K562 (cell line): Measurements from ENCODE around the gene NR2F1. TPM values are rescaled to one million over a fixed set of nuclear protein-coding genes. Genes with fewer than 3 reads are reported as not detected.

Experiments used
- ATAC-seq: fragments of 200-7000 bp; cut with Tn5 transposase; 3 replicates; pipeline ENCODE4 v1.9.1; 2020; ENCODE audit warnings: moderate library complexity
- BruUV-seq: library from RNA; stranded (reverse); fragments of 400-500 nt; replicated peaks from 2 replicates; lab custom pipeline; 2021; lab: Mats Ljungman, UMichigan
- CTCF ChIA-PET: fragments of 300-600 bp; formaldehyde crosslinking; extraction: SDS; loops from one replicate; lab custom pipeline; 2021; ENCODE audit warnings: low intra/inter-chr PET ratio; lab: Yijun Ruan, JAX
- POLR2A ChIA-PET: fragments of 300-600, 350-650 bp; sonication (Branson Sonifier 250); formaldehyde crosslinking; extraction: SDS; loops from one replicate; lab custom pipeline; 2021; ENCODE audit warnings: antibody characterized with exemption, inconsistent platforms; lab: Yijun Ruan, JAX
- DNase-seq, 4 experiments: peaks; one replicate each; pipeline versions ENCODE4 v3.0.0 to v3.0.0-alpha.2; 2011 to 2018; ENCODE audit warnings: low spot score in 3 of 4, mixed read lengths in 3 of 4; ENCODE audit errors: extremely low read depth in 1 of 4
- FAIRE-seq: peaks from 2 replicates; lab custom pipeline; 2011; peaks lifted over from hg19 to GRCh38; lab: Jason Lieb, UNC
- H2AFZ ChIP-seq: 2 replicates; pipeline ENCODE4 v1.6.0; 2011; ENCODE audit warnings: low read depth, low read length, control low read depth, inconsistent platforms
- H3K27ac ChIP-seq: fragments of 200-600 bp; 3 replicates; pipeline ENCODE4 v1.8.0; 2011; ENCODE audit warnings: low read depth, mild to moderate bottlenecking, control low read depth, inconsistent platforms, low read length, moderate library complexity, mixed read lengths; ENCODE audit errors: extremely low read depth
- H3K27me3 ChIP-seq, 2 experiments: fragments of 300-600 bp in 1 of 2; 2 replicates in 1 of 2; 3 replicates in 1 of 2; pipeline versions ENCODE4 v1.6.0 to v1.8.0; 2011; ENCODE audit warnings: inconsistent platforms in 2 of 2, low read length in 2 of 2, mild to moderate bottlenecking in 1 of 2, mixed read lengths in 1 of 2, moderate library complexity in 1 of 2; ENCODE audit not compliant: control insufficient read depth in 2 of 2, insufficient read depth in 2 of 2
- H3K36me3 ChIP-seq: fragments of 300-600 bp; 3 replicates; pipeline ENCODE4 v1.8.0; 2011; ENCODE audit warnings: mild to moderate bottlenecking, low read length, inconsistent platforms; ENCODE audit not compliant: control insufficient read depth, insufficient read depth
- H3K4me1 ChIP-seq, 2 experiments: fragments of 200-600 bp in 1 of 2; replicated peaks in 1 of 2; 2 replicates in 1 of 2; 3 replicates in 1 of 2; pipeline versions ENCODE4 v1.5.1 to v1.8.0; 2011; ENCODE audit warnings: inconsistent platforms in 2 of 2, low read length in 2 of 2, mild to moderate bottlenecking in 1 of 2, mixed read lengths in 1 of 2, moderate library complexity in 1 of 2; ENCODE audit not compliant: control insufficient read depth in 2 of 2, insufficient read depth in 2 of 2
- H3K4me2 ChIP-seq: 2 replicates; pipeline ENCODE4 v1.6.1; 2011; ENCODE audit warnings: low read length, control low read depth, inconsistent platforms, mixed read lengths; ENCODE audit not compliant: insufficient read depth
- H3K4me3 ChIP-seq: fragments of 200-600 bp; sonication (generic), shearing (Covaris generic); 2 replicates; pipeline ENCODE4 v1.5.1; 2016; ENCODE audit warnings: control low read depth, inconsistent platforms
- H3K79me2 ChIP-seq: fragments of 200-600 bp; 3 replicates; pipeline ENCODE4 v1.8.0; 2011; ENCODE audit warnings: low read length, inconsistent platforms; ENCODE audit not compliant: control insufficient read depth, insufficient read depth
- H3K9ac ChIP-seq, 2 experiments: 2 replicates each; pipeline versions ENCODE4 v1.6.0 to v1.6.1; 2011; ENCODE audit warnings: low read depth in 2 of 2, low read length in 2 of 2, control low read depth in 1 of 2, inconsistent platforms in 1 of 2, mild to moderate bottlenecking in 1 of 2, mixed read lengths in 1 of 2; ENCODE audit not compliant: insufficient read depth in 1 of 2
- H3K9me1 ChIP-seq: one replicate; pipeline ENCODE4 v1.6.0; 2011; ENCODE audit warnings: inconsistent platforms, mild to moderate bottlenecking, low read length, moderate library complexity; ENCODE audit not compliant: control insufficient read depth, insufficient read depth
- H3K9me3 ChIP-seq: replicated peaks from 2 replicates; pipeline ENCODE4 v1.5.1; 2011; ENCODE audit warnings: low read depth, low read length, inconsistent platforms; ENCODE audit not compliant: control insufficient read depth, insufficient read depth
- H4K20me1 ChIP-seq: replicated peaks from 2 replicates; pipeline ENCODE4 v1.6.1; 2011; ENCODE audit warnings: low read length, inconsistent platforms, mixed read lengths; ENCODE audit not compliant: control insufficient read depth, insufficient read depth
- ASH1L ChIP-seq: fragments of 450-650 bp; IDR thresholded peaks from 2 replicates; pipeline ENCODE4 v1.6.1; 2018; ENCODE audit warnings: borderline replicate concordance, mild to moderate bottlenecking, low read depth; ENCODE audit not compliant: partially characterized antibody
- ATF6 ChIP-seq: sonication (generic); formaldehyde crosslinking; IDR thresholded peaks from 2 replicates; pipeline ENCODE4 v1.4.0; 2020; ENCODE audit warnings: mild to moderate bottlenecking, missing genetic modification reagents
- EZH2 ChIP-seq: IDR thresholded peaks from 2 replicates; pipeline ENCODE4 v1.6.1; 2012; ENCODE audit warnings: low read depth, mild to moderate bottlenecking, inconsistent platforms, low read length, borderline replicate concordance
- FOS ChIP-seq: IDR thresholded peaks from 3 replicates; pipeline ENCODE4 v1.6.1; 2011; ENCODE audit not compliant: insufficient read length; ENCODE audit errors: extremely low read depth
- HDAC1 ChIP-seq, 2 experiments: fragments of 450-650 bp; IDR thresholded peaks; 2 replicates each; pipeline ENCODE4 v1.6.1; 2016 to 2017; ENCODE audit warnings: inconsistent platforms in 1 of 2, mild to moderate bottlenecking in 1 of 2, moderate library complexity in 1 of 2
- NCOA2 ChIP-seq, 2 experiments: fragments of 450-650 bp; IDR thresholded peaks; 2 replicates each; pipeline ENCODE4 v1.6.1; 2018; ENCODE audit warnings: mild to moderate bottlenecking in 2 of 2, moderate library complexity in 1 of 2; ENCODE audit not compliant: partially characterized antibody in 2 of 2
- RBM14 ChIP-seq: fragments of 200-400 bp; formaldehyde crosslinking; IDR thresholded peaks from 2 replicates; pipeline ENCODE4 v1.6.1; 2018; ENCODE audit warnings: low read depth, mild to moderate bottlenecking, low read length, moderate library complexity, borderline replicate concordance; ENCODE audit not compliant: insufficient read depth
- SMAD4 ChIP-seq: fragments of 250-450 bp; sonication (Bioruptor Pico); conservative IDR thresholded peaks from 2 replicates; pipeline ENCODE4 v1.8.0; 2021; ENCODE audit warnings: inconsistent platforms, mild to moderate bottlenecking, moderate library complexity
- USF1 ChIP-seq: sonication (generic); formaldehyde crosslinking; IDR thresholded peaks from 2 replicates; pipeline ENCODE4 v1.9.0; 2022; ENCODE audit warnings: mild to moderate bottlenecking, missing genetic modification reagents
- ZFP1 ChIP-seq: fragments of 450-650 bp; formaldehyde crosslinking; IDR thresholded peaks from 2 replicates; pipeline ENCODE4 v1.4.0; 2020; ENCODE audit warnings: mild to moderate bottlenecking, mixed read lengths
- ZNF197 ChIP-seq: fragments of 200-800 bp; sonication (Bioruptor generic); IDR thresholded peaks from 2 replicates; pipeline ENCODE4 v1.6.1; 2016; ENCODE audit warnings: low read depth, missing genetic modification characterization, missing compliant biosample characterization
- ZNF644 ChIP-seq: fragments of 200-800 bp; sonication (Bioruptor generic); IDR thresholded peaks from 2 replicates; pipeline ENCODE4 v1.6.1; 2016; ENCODE audit warnings: low read depth, missing genetic modification characterization, missing compliant biosample characterization
- WGBS: fragments of 100-300 bp; shearing (Covaris generic); methylation state at CpG from one replicate; pipeline ENCODE4 v1.1.6; 2016; ENCODE audit warnings: low coverage, mixed read lengths; ENCODE audit not compliant: insufficient coverage; ENCODE audit errors: missing lambda C conversion rate; 5-methylcytosine and 5-hydroxymethylcytosine counted together
- in situ Hi-C: fragments of 300-500 bp; cut with MboI; formaldehyde crosslinking; loops from 4 replicates; pipeline ENCODE4 v1.15.0; 2018; ENCODE audit warnings: inconsistent platforms, mixed read lengths
- intact Hi-C: fragments of 100-400 bp; cut with micrococcal nuclease; formaldehyde crosslinking; loops from 2 replicates; pipeline ENCODE4 v1.14.2; 2022
- polyA plus RNA-seq, 8 experiments: library from polyadenylated mRNA; depleted of rRNA in 4 of 8; stranded (reverse) in 5 of 8; unstranded in 3 of 8; fragments of >200 nt; fragmentation: Nextera tagmentation in 2 of 8; fragmentation: Illumina TruSeq in 1 of 8; extraction: Ambion mirVana in 2 of 8; extraction: Trizol in 1 of 8; gene quantifications; 2 replicates each; pipeline versions ENCODE4 v1.2.1 to v1.2.3, GENCODE V29; 2011 to 2014; ENCODE audit warnings: inconsistent platforms in 1 of 8, missing spikeins in 1 of 8
- total RNA-seq, 7 experiments: library from RNA; depleted of rRNA in 6 of 7; stranded (reverse); fragments of >200 nt in 6 of 7; fragmentation: Illumina TruSeq in 2 of 7; extraction: Trizol in 2 of 7; gene quantifications; 2 replicates each; pipeline versions ENCODE4 v1.2.1 to v1.2.3, GENCODE V29; 2011 to 2021; ENCODE audit warnings: low replicate concordance in 1 of 7

Gene NR2F1
- total and polyA plus RNA-seq, 9 of the 15 experiments (the other 6 are each of a cell fraction or from before 2014, with no cell fraction given) = 0.18 TPM; not detected in 8

GRCh38 chr5:93601071-93601801 is 18.2 kb downstream of the NR2F1 start (continued):
- TF ChIP-seq ATF6 = no peak
- TF ChIP-seq ASH1L = no peak

GRCh38 chr5:93601802-93602155 is 18.8 kb downstream of the NR2F1 start:
- Histone ChIP-seq H3K27me3 (peaks cover 3 to 18% of the 10 kb centered on the region in 2 experiments; a peak in 3 of 5 replicates), H3K4me2 (no peak overlapping the region), H3K9ac (no peak overlapping the region), H3K9me3 (no peaks in the 10 kb centered on the region), H3K36me3 (no peaks in the 10 kb centered on the region), H3K4me1 (no peaks in the 10 kb centered on the region), H2AFZ (no peak overlapping the region), H3K79me2 (no peaks in the 10 kb centered on the region), H3K4me3 (no peak overlapping the region), H3K27ac (no peak overlapping the region), H3K9me1 (no peaks in the 10 kb centered on the region), H4K20me1 (no peaks in the 10 kb centered on the region)
- no peak for TF ChIP-seq ZNF644 (tag)
- TF ChIP-seq SMAD4 = no peak
- no peak for TF ChIP-seq USF1
- no peak for TF ChIP-seq HDAC1 (IDR thresholded peaks at IDR 0.05)
- no peak for TF ChIP-seq ZNF197
- no peak for TF ChIP-seq EZH2
- no peak for TF ChIP-seq RBM14
- TF ChIP-seq FOS = no peak
- no peak for TF ChIP-seq ZFP1 (CRISPR knock-in tag)
- TF ChIP-seq NCOA2 (IDR thresholded peaks at IDR 0.05; ENCODE audit: partially characterized antibody in 2 of 2) = no peak
- BruUV-seq = no TSS peak
- ChIA-PET CTCF (no interaction called here), POLR2A (no interaction called here)
- intact Hi-C loops (no loop called here), in situ Hi-C loops (no loop called here)
- no peak for DNase-seq
- no peak for FAIRE-seq
- 16% methylated on average over 9 of the region's 9 CpGs for WGBS
- no peak for ATAC-seq
